Stimulated activated memory B cell treated with anti-CD40 and anti-IgM and Interleukin-4, amounts not matched to agents 10 μg/mL and 1 μg/mL and 100 μg/mL, for 72 hours (primary cell): Measurements from ENCODE around the gene SENP7.

Experiments used
- ATAC-seq: fragments of 150-1000 bp; cut with Tn5 transposase; 2 replicates; pipeline ENCODE4 v1.10.0; 2021
- H3K27ac Mint-ChIP-seq: one replicate; pipeline ENCODE4 v1.8.0; 2022; ENCODE audit warnings: mild to moderate bottlenecking, mixed read lengths
- H3K27me3 Mint-ChIP-seq: one replicate; pipeline ENCODE4 v1.8.0; 2022; ENCODE audit warnings: mixed read lengths
- H3K36me3 Mint-ChIP-seq: one replicate; pipeline ENCODE4 v1.8.0; 2022; ENCODE audit warnings: mixed read lengths
- H3K4me1 Mint-ChIP-seq: one replicate; pipeline ENCODE4 v1.8.0; 2022; ENCODE audit warnings: mixed read lengths
- H3K4me3 Mint-ChIP-seq: one replicate; pipeline ENCODE4 v1.8.0; 2022; ENCODE audit warnings: mild to moderate bottlenecking, moderate library complexity, mixed read lengths
- H3K9me3 Mint-ChIP-seq: one replicate; pipeline ENCODE4 v1.8.0; 2022; ENCODE audit warnings: mixed read lengths

Gene SENP7

DNA sequence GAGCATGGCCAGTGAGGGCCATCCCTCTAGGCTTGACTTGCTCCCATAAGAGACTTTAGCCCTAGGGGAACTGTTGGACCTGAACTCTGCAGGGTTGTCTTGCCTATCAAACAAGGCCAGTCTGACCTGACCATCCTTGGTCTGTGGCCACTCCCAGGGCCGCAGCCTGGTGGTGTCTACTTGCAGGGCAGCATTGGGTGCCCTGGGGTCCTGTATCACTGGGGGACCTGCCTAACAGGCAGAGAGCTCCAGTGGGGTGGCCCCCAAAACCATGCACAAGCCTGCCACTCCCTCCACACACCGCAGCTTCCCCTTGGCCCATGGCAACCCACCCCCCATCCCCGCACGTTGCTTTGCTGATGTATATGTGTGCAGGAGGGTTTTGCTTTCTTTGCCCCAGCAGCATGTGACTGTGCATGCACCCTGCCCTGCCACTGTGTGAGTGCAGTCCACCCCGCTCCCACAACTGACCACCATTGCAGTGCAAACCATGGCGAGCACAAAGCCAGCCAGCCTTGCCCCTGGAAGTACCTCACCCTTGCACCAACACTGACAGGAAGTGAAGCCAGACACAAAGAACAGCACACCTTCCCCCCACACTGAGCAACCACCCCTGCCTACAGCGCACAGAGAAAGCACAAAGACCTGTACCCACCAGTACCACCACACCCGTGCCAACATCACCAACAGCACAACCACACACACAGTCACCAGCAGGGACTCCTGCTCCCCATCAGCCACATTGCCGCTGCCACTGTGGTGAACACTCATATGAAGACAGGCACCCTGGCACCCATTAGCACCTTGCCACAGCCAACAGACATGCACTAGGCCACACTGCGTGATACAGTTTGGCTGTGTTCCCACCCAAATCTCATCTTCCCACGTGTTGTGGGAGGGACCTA, 88.8 kb downstream of the SENP7 start:
- H3K27ac Mint-ChIP-seq: no peak overlapping the region
- ATAC-seq: no peak
- peaks cover 9% of the 10 kb centered on the region for H3K9me3 Mint-ChIP-seq
- H3K4me3 Mint-ChIP-seq: no peak overlapping the region
- H3K27me3 Mint-ChIP-seq: no peaks in the 10 kb centered on the region
- peaks cover 37% of the 10 kb centered on the region for H3K4me1 Mint-ChIP-seq
- H3K36me3 Mint-ChIP-seq: peaks cover 48% of the 10 kb centered on the region

DNA sequence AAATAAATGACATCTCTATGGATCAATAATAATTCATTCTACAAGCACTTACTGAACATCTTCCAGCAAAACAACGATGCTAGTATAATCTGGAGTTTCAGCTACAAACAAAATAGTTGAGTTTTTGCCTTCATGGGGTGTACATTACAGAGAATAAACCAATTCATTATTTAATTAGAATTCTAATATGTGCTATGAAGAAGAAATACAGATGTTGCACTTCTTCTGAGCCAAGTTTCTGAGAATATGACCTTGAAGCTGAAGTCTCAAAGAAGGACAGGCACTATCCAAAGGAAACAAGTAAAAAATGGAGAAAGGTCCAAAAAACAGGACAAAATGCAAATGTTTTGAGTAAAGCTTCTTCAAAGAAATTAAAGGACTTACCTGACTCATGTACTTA, 94.2 kb downstream of the SENP7 start:
- ATAC-seq: no peak
- Mint-ChIP-seq H3K4me3 (no peak overlapping the region), H3K36me3 (peaks cover 41% of the 10 kb centered on the region), H3K4me1 (peaks cover 20% of the 10 kb centered on the region), H3K27ac (no peak overlapping the region), H3K9me3 (no peaks in the 10 kb centered on the region), H3K27me3 (no peaks in the 10 kb centered on the region)

DNA sequence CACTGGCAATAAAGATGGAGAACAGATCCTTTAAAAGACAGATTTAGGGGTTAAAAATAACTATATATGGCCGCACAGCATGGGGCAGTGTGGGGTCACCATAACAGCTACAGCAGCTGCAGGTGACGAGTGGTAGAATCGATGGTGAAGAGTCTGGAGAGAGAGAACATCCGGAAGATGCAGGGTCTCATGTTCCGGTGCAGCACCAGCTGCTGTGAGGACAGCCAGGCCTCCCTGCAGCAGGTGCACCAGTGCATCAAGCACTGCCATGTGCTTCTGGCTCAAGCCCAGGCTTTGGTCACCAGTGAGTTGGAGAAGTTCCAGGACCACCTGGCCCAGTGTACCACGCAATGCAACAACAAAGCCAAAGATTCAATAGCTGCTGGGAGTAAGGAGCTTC, 98.9 kb downstream of the SENP7 start:
- H3K36me3 Mint-ChIP-seq: peaks cover 45% of the 10 kb centered on the region
- no peak for ATAC-seq
- peaks cover 7% of the 10 kb centered on the region for H3K4me1 Mint-ChIP-seq
- H3K27ac Mint-ChIP-seq: no peak overlapping the region
- H3K9me3 Mint-ChIP-seq: peaks cover 9% of the 10 kb centered on the region
- no peak overlapping the region for H3K4me3 Mint-ChIP-seq
- no peaks in the 10 kb centered on the region for H3K27me3 Mint-ChIP-seq

DNA sequence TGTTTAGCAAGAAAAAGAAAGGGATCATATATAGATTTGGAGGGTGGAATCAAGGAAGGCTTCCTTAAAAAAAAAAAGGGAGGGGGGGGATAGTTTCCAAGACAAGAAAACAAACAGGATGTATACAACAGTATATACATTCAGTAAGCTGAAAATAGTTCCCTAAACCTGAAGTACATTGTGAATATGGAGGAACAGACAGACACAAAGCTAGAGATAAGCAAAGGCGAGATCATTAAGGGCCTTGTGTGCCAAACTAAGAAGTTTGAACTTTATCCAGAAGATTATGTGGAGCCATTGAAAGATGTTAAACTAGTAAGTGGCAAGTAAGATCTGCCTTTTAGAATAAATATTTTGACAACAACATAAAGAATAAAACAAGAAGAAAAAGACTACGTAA, 99.4 kb downstream of the SENP7 start:
- Mint-ChIP-seq H3K4me1 (peaks cover 5% of the 10 kb centered on the region), H3K36me3 (peaks cover 48% of the 10 kb centered on the region), H3K9me3 (peaks cover 11% of the 10 kb centered on the region), H3K4me3 (no peak overlapping the region), H3K27me3 (no peaks in the 10 kb centered on the region), H3K27ac (no peak overlapping the region)
- no peak for ATAC-seq

DNA sequence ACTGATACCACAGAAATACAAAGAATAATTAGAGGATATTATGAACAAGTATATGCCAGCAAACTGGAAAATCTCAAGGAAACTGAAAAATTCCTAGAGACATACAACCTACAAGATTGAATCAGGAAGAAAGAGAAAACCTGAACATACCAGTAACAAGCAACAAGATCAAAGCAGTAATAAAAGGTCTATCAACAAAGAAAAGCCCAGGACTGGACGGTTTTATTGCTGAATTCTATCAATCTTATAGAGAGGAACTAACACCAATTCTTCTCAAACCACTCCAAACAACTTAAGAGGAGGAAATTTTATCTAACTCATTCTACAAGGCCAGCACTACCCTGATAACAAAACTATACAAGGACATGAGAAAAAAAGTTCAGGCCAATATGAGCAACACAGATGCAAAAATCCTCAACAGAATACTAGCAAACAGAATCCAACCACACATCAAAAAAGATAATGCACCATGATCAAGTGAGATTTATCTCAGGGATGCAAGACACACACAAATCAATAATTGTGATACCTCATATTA, 121.5 kb downstream of the SENP7 start:
- H3K9me3 Mint-ChIP-seq: peaks cover 16% of the 10 kb centered on the region
- no peak for ATAC-seq
- peaks cover 47% of the 10 kb centered on the region for H3K4me1 Mint-ChIP-seq
- H3K27ac Mint-ChIP-seq: peak overlapping the region; percentile 87
- H3K36me3 Mint-ChIP-seq: peaks cover 62% of the 10 kb centered on the region
- no peaks in the 10 kb centered on the region for H3K27me3 Mint-ChIP-seq
- no peak overlapping the region for H3K4me3 Mint-ChIP-seq

DNA sequence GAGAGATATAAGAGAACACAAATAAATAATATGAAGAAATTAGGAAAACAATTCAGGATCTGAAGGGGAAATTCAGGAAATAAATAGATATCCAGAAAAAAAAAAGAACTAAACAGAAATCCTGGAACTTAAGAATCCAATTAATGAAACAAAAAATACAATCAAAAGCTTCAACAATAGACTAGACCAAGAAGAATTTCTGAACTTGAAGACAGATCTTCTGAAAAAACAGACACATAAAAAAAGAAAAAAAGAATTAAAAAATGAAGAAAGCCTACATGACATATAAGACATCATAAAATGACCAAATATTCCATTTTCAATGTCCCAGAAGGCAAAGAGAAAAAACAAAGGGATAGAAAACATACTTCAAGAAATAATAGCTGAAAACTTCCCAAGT, 124.3 kb downstream of the SENP7 start:
- Mint-ChIP-seq H3K27ac (no peak overlapping the region), H3K36me3 (peaks cover 51% of the 10 kb centered on the region), H3K9me3 (peaks cover 13% of the 10 kb centered on the region), H3K27me3 (no peaks in the 10 kb centered on the region), H3K4me3 (no peak overlapping the region), H3K4me1 (peaks cover 57% of the 10 kb centered on the region)
- ATAC-seq: no peak

DNA sequence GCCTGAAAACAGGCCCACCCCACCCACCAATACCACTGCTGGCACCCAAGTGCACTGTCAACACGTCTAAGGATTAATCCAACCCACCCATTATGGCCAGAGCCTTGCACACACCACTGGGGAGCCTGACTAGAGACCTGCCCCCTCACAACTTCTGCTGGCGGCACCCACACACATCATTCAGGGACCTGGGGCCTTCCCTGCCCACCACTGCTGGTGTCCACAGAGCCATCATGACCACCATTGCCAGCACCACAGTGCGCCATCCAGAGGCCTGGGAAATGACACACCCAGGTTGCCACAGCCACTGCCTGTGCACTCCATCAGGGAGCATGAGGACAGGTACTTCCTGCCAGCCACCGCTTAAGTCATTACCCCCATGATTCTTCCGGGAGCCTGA, 125.7 kb downstream of the SENP7 start:
- Mint-ChIP-seq H3K36me3 (peaks cover 40% of the 10 kb centered on the region), H3K27me3 (no peaks in the 10 kb centered on the region), H3K4me1 (peaks cover 57% of the 10 kb centered on the region), H3K27ac (peak overlapping the region; percentile 58), H3K9me3 (peaks cover 5% of the 10 kb centered on the region), H3K4me3 (no peak overlapping the region)
- ATAC-seq: no peak

DNA sequence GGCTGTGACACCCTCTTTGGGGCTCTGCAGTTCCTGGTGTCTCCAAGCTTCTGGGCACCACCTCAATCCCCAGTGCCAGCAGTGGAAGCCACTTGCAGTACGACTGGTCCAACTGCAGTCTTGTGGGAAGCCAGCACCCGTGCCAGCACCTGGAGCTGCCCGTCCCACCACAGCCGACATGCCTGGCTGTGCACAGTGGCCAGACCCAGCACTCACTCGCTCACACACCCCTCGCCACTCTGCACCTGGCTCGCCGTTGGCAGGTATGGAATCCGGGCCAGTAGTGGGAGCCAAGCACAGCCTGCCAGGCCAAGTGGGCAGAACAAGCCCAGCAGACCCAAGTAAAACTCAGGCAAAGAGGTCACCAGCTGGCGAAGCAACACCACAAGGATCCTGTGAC, 128.6 kb downstream of the SENP7 start:
- H3K27ac Mint-ChIP-seq: no peak overlapping the region
- no peak for ATAC-seq
- H3K4me3 Mint-ChIP-seq: no peak overlapping the region
- peaks cover 19% of the 10 kb centered on the region for H3K36me3 Mint-ChIP-seq
- H3K4me1 Mint-ChIP-seq: peaks cover 43% of the 10 kb centered on the region
- no peaks in the 10 kb centered on the region for H3K27me3 Mint-ChIP-seq
- peaks cover 2% of the 10 kb centered on the region for H3K9me3 Mint-ChIP-seq

DNA sequence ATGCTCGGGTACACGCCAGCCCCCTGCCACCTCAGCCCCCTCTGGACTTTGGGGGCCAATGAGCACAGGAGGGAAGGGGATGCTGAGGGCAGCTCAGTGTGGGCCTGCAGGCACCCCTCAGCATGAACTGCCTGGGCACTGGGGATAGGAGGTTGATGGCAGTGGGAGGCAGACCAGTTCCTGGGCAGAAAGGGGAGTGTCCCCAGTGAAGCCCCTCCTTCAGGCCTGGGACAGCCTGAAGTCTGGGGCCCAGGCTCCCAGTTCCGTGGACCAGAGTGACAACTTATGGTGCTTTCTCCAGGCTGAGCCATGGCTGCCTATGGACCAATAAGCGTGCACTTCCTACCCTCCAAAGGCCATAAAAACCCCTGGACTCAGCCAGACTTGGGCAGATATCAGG, 129.4 kb downstream of the SENP7 start:
- Mint-ChIP-seq H3K27ac (no peak overlapping the region), H3K4me3 (no peak overlapping the region), H3K27me3 (no peaks in the 10 kb centered on the region), H3K9me3 (no peaks in the 10 kb centered on the region), H3K4me1 (peaks cover 46% of the 10 kb centered on the region), H3K36me3 (peaks cover 11% of the 10 kb centered on the region)
- no peak for ATAC-seq

DNA sequence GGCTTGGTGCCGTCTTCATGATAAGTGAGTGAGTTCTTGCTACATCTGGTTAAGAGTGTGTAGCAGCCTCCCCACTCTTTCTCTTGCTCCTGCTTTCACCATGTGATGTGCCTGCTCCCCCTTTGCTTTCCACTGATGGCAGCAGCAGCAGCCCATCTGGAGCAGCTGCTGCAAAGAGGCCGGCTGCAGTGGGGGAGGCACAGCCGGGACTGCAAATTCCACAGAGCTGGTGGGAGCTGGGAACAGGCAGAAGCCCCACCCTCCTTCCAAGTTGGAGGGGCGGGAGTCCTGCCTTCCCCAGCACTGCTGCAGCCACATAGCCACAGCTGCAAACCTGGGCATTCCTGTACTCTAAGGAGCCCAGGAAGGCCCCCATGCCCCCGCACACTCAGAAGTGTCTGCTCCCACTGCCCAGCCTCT, 129.8 kb downstream of the SENP7 start:
- Mint-ChIP-seq H3K27ac (no peak overlapping the region), H3K4me1 (peaks cover 51% of the 10 kb centered on the region), H3K36me3 (peaks cover 11% of the 10 kb centered on the region), H3K27me3 (no peaks in the 10 kb centered on the region), H3K4me3 (no peak overlapping the region), H3K9me3 (peaks cover 3% of the 10 kb centered on the region)
- ATAC-seq: no peak

DNA sequence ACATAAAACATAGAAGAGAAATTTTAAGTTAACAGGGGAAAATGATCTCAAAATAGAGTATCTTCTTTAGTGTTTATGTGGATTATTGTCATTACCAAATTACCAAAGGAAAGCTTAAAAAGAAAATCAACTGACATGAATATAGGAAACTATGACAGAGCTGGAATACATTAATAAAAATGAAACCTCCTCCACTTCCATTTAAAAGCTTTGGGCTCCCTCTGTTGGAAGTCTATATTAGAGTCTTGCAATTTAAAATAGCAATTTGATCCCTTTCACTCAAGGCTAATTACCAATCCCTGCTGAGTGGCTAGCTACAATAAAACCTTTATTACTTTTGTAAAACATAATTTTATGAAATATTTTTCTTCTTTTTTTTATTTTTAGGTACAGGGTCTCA, 131.2 kb downstream of the SENP7 start:
- peak overlapping the region; percentile 37 for H3K27ac Mint-ChIP-seq
- no peaks in the 10 kb centered on the region for H3K27me3 Mint-ChIP-seq
- H3K4me3 Mint-ChIP-seq: no peak overlapping the region
- H3K9me3 Mint-ChIP-seq: peaks cover 4% of the 10 kb centered on the region
- H3K36me3 Mint-ChIP-seq: peaks cover 13% of the 10 kb centered on the region
- peaks cover 52% of the 10 kb centered on the region for H3K4me1 Mint-ChIP-seq
- no peak for ATAC-seq

DNA sequence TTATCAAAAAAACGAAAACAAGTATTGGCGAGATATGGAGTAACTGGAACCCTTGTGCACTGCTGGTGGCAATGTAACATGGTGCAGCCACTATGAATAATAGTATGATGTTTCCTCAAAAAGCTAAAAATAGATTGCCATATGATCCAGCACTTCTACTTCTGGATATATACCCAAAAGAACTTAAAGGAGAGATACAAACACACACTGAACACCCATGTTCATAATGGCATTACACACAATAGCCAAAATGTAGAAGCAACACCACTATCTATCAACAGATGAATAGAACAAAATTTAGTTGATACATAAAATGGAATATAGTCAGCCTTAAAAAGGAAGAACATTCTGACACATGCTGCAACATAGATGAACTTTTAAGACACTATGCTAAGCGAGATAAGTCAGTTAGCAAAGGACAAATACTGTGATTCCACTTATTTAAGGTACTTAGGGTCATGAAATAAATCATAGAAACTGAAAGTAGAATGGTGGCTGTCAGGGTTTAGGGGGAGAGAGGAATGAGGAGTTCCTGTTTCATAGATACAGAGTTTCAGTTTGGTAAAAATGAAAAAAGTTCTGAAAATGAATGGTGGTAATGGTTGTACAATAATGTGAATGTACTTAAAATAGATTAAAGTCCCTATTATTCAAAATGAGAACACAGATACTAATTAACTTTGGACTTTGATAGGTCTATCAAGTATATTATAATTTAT, 133.2 kb downstream of the SENP7 start:
- H3K9me3 Mint-ChIP-seq: peaks cover 4% of the 10 kb centered on the region
- H3K4me3 Mint-ChIP-seq: peak overlapping the region; percentile 40
- peaks cover 13% of the 10 kb centered on the region for H3K36me3 Mint-ChIP-seq
- H3K4me1 Mint-ChIP-seq: peaks cover 52% of the 10 kb centered on the region
- H3K27me3 Mint-ChIP-seq: no peaks in the 10 kb centered on the region
- peak overlapping the region; percentile 9 for H3K27ac Mint-ChIP-seq
- peak; percentile 90 for ATAC-seq

DNA sequence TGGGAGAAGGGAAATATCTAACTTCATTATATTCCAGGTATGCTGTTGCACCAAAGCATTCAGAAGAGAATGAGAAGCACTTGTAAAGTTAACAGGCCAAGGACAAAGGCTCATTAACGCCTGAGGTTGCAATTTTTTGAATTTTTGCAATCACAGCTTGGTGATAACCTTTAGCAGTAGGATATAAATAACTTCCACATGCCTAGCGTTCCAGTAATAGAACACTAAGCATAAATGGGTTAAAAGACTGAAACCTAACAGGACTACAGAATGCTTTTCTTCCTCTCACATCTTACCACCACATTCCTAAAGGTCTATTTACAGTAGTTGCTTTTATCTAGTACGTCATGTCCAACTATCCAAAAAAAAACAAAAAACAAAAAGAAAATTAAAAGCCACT, 135.2 kb downstream of the SENP7 start:
- peak overlapping the region; percentile 12 for H3K27ac Mint-ChIP-seq
- no peaks in the 10 kb centered on the region for H3K27me3 Mint-ChIP-seq
- no peak for ATAC-seq
- H3K4me3 Mint-ChIP-seq: no peak overlapping the region
- peaks cover 4% of the 10 kb centered on the region for H3K9me3 Mint-ChIP-seq
- peaks cover 7% of the 10 kb centered on the region for H3K36me3 Mint-ChIP-seq
- peaks cover 52% of the 10 kb centered on the region for H3K4me1 Mint-ChIP-seq

DNA sequence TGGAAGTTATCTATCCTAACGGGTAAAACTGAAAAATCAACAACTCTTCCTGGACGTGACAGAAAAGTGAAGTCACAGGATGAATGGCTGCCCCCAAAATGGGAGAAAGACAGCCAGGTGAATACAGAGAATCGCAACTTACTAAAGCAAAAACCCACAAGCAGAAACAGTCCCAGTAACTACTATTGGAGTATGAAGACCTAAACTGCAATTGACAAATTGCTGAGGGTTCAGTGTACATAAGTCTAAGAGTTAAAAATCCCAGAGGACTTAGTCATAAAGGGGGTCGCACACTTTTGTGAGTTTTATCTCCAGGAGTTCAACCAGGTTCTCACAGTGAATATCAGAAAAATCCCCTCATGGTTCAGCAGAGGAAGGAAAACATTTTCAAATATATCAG, 135.8 kb downstream of the SENP7 start:
- Mint-ChIP-seq H3K4me1 (peaks cover 52% of the 10 kb centered on the region), H3K36me3 (peaks cover 7% of the 10 kb centered on the region), H3K27me3 (no peaks in the 10 kb centered on the region), H3K9me3 (peaks cover 4% of the 10 kb centered on the region), H3K4me3 (no peak overlapping the region), H3K27ac (peak overlapping the region; percentile 30)
- ATAC-seq: no peak

DNA sequence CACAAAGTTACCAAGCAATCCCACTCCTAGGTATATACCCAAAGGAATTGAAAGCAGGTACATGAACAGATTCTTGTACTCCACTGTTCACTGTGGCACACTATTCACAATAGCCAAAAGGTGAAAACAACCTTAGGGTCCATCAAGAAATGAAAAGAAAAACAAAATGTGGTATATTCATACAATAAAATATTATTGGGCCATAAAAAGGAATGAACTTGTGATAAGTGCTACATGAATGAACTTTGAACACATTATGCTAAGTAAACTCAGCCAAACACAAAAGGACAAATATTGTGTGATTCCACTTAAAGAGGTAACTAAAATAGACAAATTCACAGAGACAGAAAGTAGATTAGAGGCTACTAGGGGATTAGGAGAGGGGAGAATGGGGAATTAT, 137.4 kb downstream of the SENP7 start:
- Mint-ChIP-seq H3K4me3 (no peak overlapping the region), H3K27me3 (no peaks in the 10 kb centered on the region), H3K27ac (no peak overlapping the region), H3K36me3 (peaks cover 13% of the 10 kb centered on the region), H3K9me3 (peaks cover 4% of the 10 kb centered on the region), H3K4me1 (peaks cover 50% of the 10 kb centered on the region)
- ATAC-seq: no peak
